ENCODE measurements around the gene EDIL3. TPM values are rescaled to one million over a fixed set of nuclear protein-coding genes. Genes with fewer than 3 reads are reported as not detected.

EDIL3 gene
- total RNA-seq, 1 experiment from 2014 or later = 0.32 TPM

GRCh38 chr5:84327591-84327990 is 57.1 kb downstream of the EDIL3 start:
- Histone ChIP-seq H4K20me1 (ENCODE audit: insufficient read depth) (no peaks in the 10 kb centered on the region), H3K79me2 (ENCODE audit: insufficient read depth, low read length) (no peaks in the 10 kb centered on the region), H3K36me3 (ENCODE audit: control insufficient read depth in 1 of 2, insufficient read depth in 2 of 2, low read length in 2 of 2) (no peaks in the 10 kb centered on the region), H3K4me3 (replicated peaks in 1 of 2; ENCODE audit: low read depth in 1 of 2, low read length in 2 of 2) (no peak overlapping the region), H3K27me3 (ENCODE audit: insufficient read depth, low read length) (no peaks in the 10 kb centered on the region), H2AFZ (ENCODE audit: low read depth, low read length, poor library complexity, severe bottlenecking) (no peak overlapping the region), H3K27ac (ENCODE audit: low read depth, low read length) (no peak overlapping the region), H3K4me2 (ENCODE audit: low read length) (no peak overlapping the region), H3K9me3 (ENCODE audit: control insufficient read depth in 1 of 2, insufficient read depth in 1 of 2, low read depth in 1 of 2, low read length in 2 of 2) (no peaks in the 10 kb centered on the region; a peak in 1 of 4 replicates), H3K9me2 (ENCODE audit: insufficient read depth) (no peaks in the 10 kb centered on the region), H3K4me1 (ENCODE audit: control insufficient read depth in 1 of 2, insufficient read depth in 2 of 2, low read length in 2 of 2) (no peaks in the 10 kb centered on the region), H3K9ac (ENCODE audit: low read length) (no peak overlapping the region)
- DNase-seq (ENCODE audit: low read depth, low spot score) = no peak
- ChIA-PET RAD21 (ENCODE audit: low non-redundant PET in 1 of 2, low total read pairs in 2 of 2, uncharacterized antibody in 2 of 2, unreplicated experiment in 2 of 2) (no interaction called here), POLR2A (no interaction called here), CTCF (no interaction called here)
- BruUV-seq (replicated peaks) = no TSS peak
- intact Hi-C loops (cut with micrococcal nuclease) = no loop called here
- no peak for ATAC-seq
- TF ChIP-seq POLR2A (IDR thresholded peaks at IDR 0.05; ENCODE audit: borderline replicate concordance, extremely low read depth, insufficient read depth, insufficient read length) (no peak), CBX3 (IDR thresholded peaks at IDR 0.05; ENCODE audit: low read depth) (no peak), TCF7L2 (IDR thresholded peaks at IDR 0.05; ENCODE audit: borderline replicate concordance, extremely low read depth, insufficient read depth, insufficient read length) (no peak)

GRCh38 chr5:84322646-84323045 is 62.0 kb downstream of the EDIL3 start:
- BruUV-seq (replicated peaks) = no TSS peak
- H3K9me3 ChIP-seq (ENCODE audit: control insufficient read depth in 1 of 2, insufficient read depth in 1 of 2, low read depth in 1 of 2, low read length in 2 of 2) = no peaks in the 10 kb centered on the region; a peak in 1 of 4 replicates
- H3K4me2 ChIP-seq (ENCODE audit: low read length) = no peak overlapping the region
- no peaks in the 10 kb centered on the region for H3K27me3 ChIP-seq (ENCODE audit: insufficient read depth, low read length)
- H3K4me1 ChIP-seq (ENCODE audit: control insufficient read depth in 1 of 2, insufficient read depth in 2 of 2, low read length in 2 of 2) = no peaks in the 10 kb centered on the region
- no peak overlapping the region for H3K27ac ChIP-seq (ENCODE audit: low read depth, low read length)
- ATAC-seq = no peak
- no peaks in the 10 kb centered on the region for H3K79me2 ChIP-seq (ENCODE audit: insufficient read depth, low read length)
- H3K9me2 ChIP-seq (ENCODE audit: insufficient read depth) = no peaks in the 10 kb centered on the region
- no peaks in the 10 kb centered on the region for H4K20me1 ChIP-seq (ENCODE audit: insufficient read depth)
- CTCF ChIA-PET = no interaction called here
- DNase-seq (ENCODE audit: low read depth, low spot score) = no peak
- intact Hi-C loops (cut with micrococcal nuclease) = no loop called here
- RAD21 ChIA-PET (ENCODE audit: low non-redundant PET in 1 of 2, low total read pairs in 2 of 2, uncharacterized antibody in 2 of 2, unreplicated experiment in 2 of 2) = no interaction called here
- H3K4me3 ChIP-seq (replicated peaks in 1 of 2; ENCODE audit: low read depth in 1 of 2, low read length in 2 of 2) = no peak overlapping the region
- no peak overlapping the region for H3K9ac ChIP-seq (ENCODE audit: low read length)
- H3K36me3 ChIP-seq (ENCODE audit: control insufficient read depth in 1 of 2, insufficient read depth in 2 of 2, low read length in 2 of 2) = no peaks in the 10 kb centered on the region
- H2AFZ ChIP-seq (ENCODE audit: low read depth, low read length, poor library complexity, severe bottlenecking) = no peak overlapping the region
- POLR2A ChIA-PET = no interaction called here
- TF ChIP-seq ZNF274 (IDR thresholded peaks at IDR 0.05; ENCODE audit: low read depth, low read length) (no peak), POLR2AphosphoS5 (IDR thresholded peaks at IDR 0.05; ENCODE audit: low read depth, low read length) (no peak), FOSL1 (IDR thresholded peaks at IDR 0.05; ENCODE audit: low read depth) (no peak), EZH2 (IDR thresholded peaks at IDR 0.05) (no peak), ZFX (IDR thresholded peaks at IDR 0.05) (no peak), SRF (IDR thresholded peaks at IDR 0.05; ENCODE audit: low read depth) (no peak), CBX3 (IDR thresholded peaks at IDR 0.05; ENCODE audit: low read depth) (no peak), EZH2phosphoT487 (IDR thresholded peaks at IDR 0.05; ENCODE audit: borderline replicate concordance) (no peak), CEBPB (IDR thresholded peaks at IDR 0.05; ENCODE audit: low read depth) (no peak), TCF7L2 (IDR thresholded peaks at IDR 0.05; ENCODE audit: borderline replicate concordance, extremely low read depth, insufficient read depth, insufficient read length) (no peak), REST (IDR thresholded peaks at IDR 0.05; ENCODE audit: low read depth) (no peak), YY1 (IDR thresholded peaks at IDR 0.05; ENCODE audit: extremely low read depth, insufficient replicate concordance, low read depth, low read length) (no peak), ZBTB33 (IDR thresholded peaks at IDR 0.05; ENCODE audit: extremely low read depth, insufficient replicate concordance, low read length) (no peak), SIN3A (IDR thresholded peaks at IDR 0.05; ENCODE audit: low read depth) (no peak), SP1 (IDR thresholded peaks at IDR 0.05; ENCODE audit: low read depth) (no peak), ELF1 (IDR thresholded peaks at IDR 0.05; ENCODE audit: borderline replicate concordance, low read depth) (no peak)

Data from HCT116 (cell line).